Colonic mucosa (tissue), 4 donors: ENCODE measurements around the gene FBN3. TPM values are rescaled to one million over a fixed set of nuclear protein-coding genes. Genes with fewer than 3 reads are reported as not detected.

ENCODE experiments used
- DNase-seq: peaks from one replicate; pipeline ENCODE4 v3.0.0-alpha.2; 2020
- H3K27ac ChIP-seq: fragments of 200-600 bp; one replicate; pipeline ENCODE4 v1.8.0; 2021
- H3K27me3 ChIP-seq: fragments of 200-600 bp; one replicate; pipeline ENCODE4 v1.8.0; 2021
- H3K36me3 ChIP-seq: fragments of 200-600 bp; one replicate; pipeline ENCODE4 v1.8.0; 2021
- H3K4me1 ChIP-seq: fragments of 200-600 bp; one replicate; pipeline ENCODE4 v1.8.0; 2021; ENCODE audit warnings: mild to moderate bottlenecking
- H3K4me3 ChIP-seq: fragments of 200-600 bp; one replicate; pipeline ENCODE4 v1.8.0; 2021
- H3K9ac ChIP-seq, 2 donors: one replicate each; pipeline ENCODE4 v1.7.0; 2013; ENCODE audit warnings: control low read depth in 2 of 2, low read depth in 2 of 2, low read length in 2 of 2
- H3K9me3 ChIP-seq: fragments of 200-600 bp; one replicate; pipeline ENCODE4 v1.8.0; 2021
- intact Hi-C: fragments of 100-400 bp; cut with DNase I; formaldehyde crosslinking; loops from one replicate; pipeline ENCODE4 v1.14.1; 2022
- total RNA-seq, 2 donors: library from RNA; stranded (reverse); fragmentation: NEBNext Ultra II Directional in 1 of 2; extraction: Animal tissue kit (Norgen Biotek cat#: 25700) in 1 of 2; gene quantifications; one replicate each; pipeline ENCODE4 v1.2.1, GENCODE V29; 2021
- TF ChIP-seq, protein P1 (sequence below): fragments of 200-600 bp; IDR thresholded peaks from one replicate; pipeline ENCODE4 v1.8.0; 2022; ENCODE audit warnings: antibody characterized with exemption, mild to moderate bottlenecking
- donor health status: healthy.
- donor health status: DM: no; HTN: no; CAD: no.
- donor health status: DM: no; HTN: no; CAD: no.

The FBN3 gene
- total RNA-seq, 2 donors from 2014 or later: 0.05 TPM; not detected in 1

DNA sequence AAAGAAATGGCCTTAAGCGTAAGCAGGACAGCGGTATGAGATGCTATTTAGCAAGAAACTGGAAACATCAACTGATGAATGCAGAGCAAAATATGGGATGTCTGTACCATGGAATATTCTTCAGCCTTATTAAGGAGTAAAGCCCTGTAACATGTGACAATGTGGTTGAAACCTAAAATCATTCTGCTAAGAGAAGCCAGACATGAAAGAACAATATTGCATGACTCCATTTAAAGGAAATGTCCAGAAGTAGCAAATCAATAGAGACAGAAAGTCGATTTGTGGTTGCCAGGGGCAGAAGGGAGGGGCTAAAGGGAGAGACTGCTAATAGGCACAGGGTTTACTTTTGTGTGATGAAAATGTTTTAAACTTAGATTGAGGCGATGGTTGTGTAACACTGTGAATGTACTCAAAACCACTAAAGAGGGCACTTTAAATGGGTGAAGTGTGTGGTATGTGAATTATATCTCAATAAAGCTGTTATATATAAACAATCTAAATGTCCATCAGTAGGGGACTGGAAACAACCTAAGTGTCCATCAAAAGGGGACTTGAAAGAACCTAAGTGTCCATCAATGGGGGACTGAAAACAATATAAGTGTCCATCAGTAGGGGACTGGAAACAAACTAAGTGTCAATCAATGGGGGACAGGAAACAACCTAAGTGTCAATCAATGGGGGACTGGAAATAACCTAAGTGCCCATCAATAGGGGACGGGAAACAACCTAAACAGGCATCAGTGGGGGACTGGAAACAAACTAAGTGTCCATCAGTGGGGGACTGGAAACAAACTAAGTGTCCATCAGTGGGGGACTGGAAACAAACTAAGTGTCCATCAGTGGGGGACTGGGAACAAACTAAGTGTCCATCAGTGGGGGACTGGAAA lies 51.5 kb downstream of the FBN3 start:
- Histone ChIP-seq H3K9me3 (no peaks in the 10 kb centered on the region), H3K4me1 (no peaks in the 10 kb centered on the region), H3K9ac (no peak overlapping the region), H3K4me3 (no peak overlapping the region), H3K36me3 (no peaks in the 10 kb centered on the region), H3K27ac (no peak overlapping the region), H3K27me3 (no peaks in the 10 kb centered on the region)
- TF ChIP-seq, protein P1, sequence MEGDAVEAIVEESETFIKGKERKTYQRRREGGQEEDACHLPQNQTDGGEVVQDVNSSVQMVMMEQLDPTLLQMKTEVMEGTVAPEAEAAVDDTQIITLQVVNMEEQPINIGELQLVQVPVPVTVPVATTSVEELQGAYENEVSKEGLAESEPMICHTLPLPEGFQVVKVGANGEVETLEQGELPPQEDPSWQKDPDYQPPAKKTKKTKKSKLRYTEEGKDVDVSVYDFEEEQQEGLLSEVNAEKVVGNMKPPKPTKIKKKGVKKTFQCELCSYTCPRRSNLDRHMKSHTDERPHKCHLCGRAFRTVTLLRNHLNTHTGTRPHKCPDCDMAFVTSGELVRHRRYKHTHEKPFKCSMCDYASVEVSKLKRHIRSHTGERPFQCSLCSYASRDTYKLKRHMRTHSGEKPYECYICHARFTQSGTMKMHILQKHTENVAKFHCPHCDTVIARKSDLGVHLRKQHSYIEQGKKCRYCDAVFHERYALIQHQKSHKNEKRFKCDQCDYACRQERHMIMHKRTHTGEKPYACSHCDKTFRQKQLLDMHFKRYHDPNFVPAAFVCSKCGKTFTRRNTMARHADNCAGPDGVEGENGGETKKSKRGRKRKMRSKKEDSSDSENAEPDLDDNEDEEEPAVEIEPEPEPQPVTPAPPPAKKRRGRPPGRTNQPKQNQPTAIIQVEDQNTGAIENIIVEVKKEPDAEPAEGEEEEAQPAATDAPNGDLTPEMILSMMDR: no peak
- intact Hi-C loops: no loop called here
- no peak for DNase-seq

DNA sequence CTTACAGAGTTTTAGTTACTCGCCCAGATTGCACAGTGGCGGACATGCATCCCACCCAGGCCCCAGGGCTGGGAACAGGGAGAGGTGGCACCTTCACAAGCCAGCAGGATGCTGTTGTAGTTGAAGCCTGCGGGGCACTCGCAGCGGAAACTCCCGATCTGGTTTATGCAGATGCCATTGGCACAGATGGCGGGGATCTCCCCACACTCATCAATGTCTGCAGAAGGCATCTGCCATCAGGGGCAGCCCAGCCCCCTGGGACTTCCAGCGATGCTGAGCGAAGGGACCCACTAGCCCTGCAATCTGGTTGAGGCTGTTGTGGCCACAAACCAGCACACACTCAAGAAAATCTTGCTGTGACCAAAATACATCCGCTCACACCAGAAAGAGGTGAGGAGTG lies 52.2 kb downstream of the FBN3 start:
- intact Hi-C loops: no loop called here
- TF ChIP-seq, protein P1: no peak
- H3K4me3 ChIP-seq: no peak overlapping the region
- H3K9ac ChIP-seq: no peak overlapping the region
- H3K9me3 ChIP-seq: no peaks in the 10 kb centered on the region
- H3K4me1 ChIP-seq: no peaks in the 10 kb centered on the region
- H3K27me3 ChIP-seq: no peaks in the 10 kb centered on the region
- no peak for DNase-seq
- H3K36me3 ChIP-seq: no peaks in the 10 kb centered on the region
- H3K27ac ChIP-seq: no peak overlapping the region

DNA sequence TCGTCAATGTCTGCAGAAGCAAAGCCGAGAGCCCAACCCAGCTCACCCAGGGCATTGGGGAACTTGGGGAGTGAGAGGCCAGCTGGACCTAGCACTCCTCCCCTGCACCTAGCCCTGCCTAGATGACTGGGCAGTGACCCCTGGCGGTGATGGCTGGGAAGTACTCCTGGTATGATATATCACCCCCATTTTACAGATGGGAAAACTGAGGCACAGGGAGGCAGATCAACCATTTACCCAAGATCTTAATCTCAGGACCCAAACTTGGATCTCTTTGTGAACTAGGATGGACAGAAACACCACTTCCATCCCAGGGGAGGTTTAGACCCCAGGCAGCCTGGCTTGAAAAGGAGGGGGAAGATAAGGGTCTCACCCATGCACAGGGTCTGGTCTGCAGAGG lies 53.3 kb downstream of the FBN3 start:
- no peaks in the 10 kb centered on the region for H3K36me3 ChIP-seq
- no peak overlapping the region for H3K9ac ChIP-seq
- no peaks in the 10 kb centered on the region for H3K9me3 ChIP-seq
- intact Hi-C loops: no loop called here
- no peak for DNase-seq
- H3K27me3 ChIP-seq: no peaks in the 10 kb centered on the region
- H3K27ac ChIP-seq: no peak overlapping the region
- no peaks in the 10 kb centered on the region for H3K4me1 ChIP-seq
- no peak overlapping the region for H3K4me3 ChIP-seq
- TF ChIP-seq, protein P1: no peak

DNA sequence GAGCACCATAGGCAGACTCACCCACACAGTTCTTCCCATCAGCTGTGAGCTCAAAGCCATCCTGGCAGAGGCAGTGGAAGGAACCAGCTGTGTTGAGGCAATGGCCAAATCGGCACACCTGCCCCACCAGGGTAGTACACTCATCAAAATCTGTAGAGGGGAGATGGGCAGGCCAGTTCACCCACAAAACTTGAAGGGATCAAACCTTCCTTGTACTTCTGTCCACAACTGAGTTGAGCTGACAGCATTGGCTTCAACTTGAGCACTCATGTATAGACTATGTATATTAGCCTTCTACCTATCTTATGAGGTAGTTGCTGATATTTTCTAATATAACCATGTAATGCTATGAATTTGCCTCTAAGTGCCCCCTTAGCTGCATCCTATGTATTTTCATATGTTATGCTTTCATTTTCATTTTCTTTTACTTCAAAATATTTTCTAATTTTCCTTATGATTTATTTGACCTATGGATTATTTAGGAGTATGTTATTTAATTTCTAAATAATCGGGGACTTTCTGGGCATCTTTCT lies 54.0 kb downstream of the FBN3 start:
- intact Hi-C loops: no loop called here
- no peak overlapping the region for H3K27ac ChIP-seq
- TF ChIP-seq, protein P1: no peak
- H3K9me3 ChIP-seq: no peaks in the 10 kb centered on the region
- no peaks in the 10 kb centered on the region for H3K36me3 ChIP-seq
- H3K27me3 ChIP-seq: no peaks in the 10 kb centered on the region
- no peak overlapping the region for H3K9ac ChIP-seq
- H3K4me3 ChIP-seq: no peak overlapping the region
- H3K4me1 ChIP-seq: no peaks in the 10 kb centered on the region
- DNase-seq: no peak

DNA sequence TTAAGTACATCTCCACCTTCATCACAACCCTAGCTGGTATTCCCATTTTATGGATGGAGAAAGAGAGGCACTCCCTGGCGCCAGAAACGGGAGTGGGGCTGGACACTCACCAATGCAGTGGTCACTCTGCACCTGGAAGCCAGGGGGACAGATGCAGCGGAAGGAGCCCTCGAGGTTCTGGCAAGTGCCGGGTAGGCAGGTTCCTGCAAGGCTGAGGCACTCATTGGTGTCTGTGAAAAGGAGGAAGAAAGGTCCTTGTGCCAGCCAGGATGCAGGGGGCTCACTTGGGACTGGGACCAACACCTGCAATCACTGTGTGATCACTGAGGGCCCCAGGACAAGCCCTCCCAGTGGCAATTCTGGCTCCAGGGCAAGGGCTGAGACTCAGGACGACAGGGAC lies 55.1 kb downstream of the FBN3 start:
- Histone ChIP-seq H3K9me3 (no peaks in the 10 kb centered on the region), H3K4me1 (no peaks in the 10 kb centered on the region), H3K27me3 (no peaks in the 10 kb centered on the region), H3K36me3 (no peaks in the 10 kb centered on the region), H3K27ac (no peak overlapping the region), H3K9ac (no peak overlapping the region), H3K4me3 (no peak overlapping the region)
- no peak for DNase-seq
- intact Hi-C loops: no loop called here
- TF ChIP-seq, protein P1: no peak
